ENCODE data around the gene KRTAP9-7. TPM values are rescaled to one million over a fixed set of nuclear protein-coding genes. Genes with fewer than 3 reads are reported as not detected.
"Not testable (repeated sequence)": the region's sequence is repeated elsewhere in the genome, so short reads cannot be mapped to it uniquely, and the experiment has no call there.

KRTAP9-7 gene
- total and polyA plus RNA-seq, 4 donors = not detected

DNA sequence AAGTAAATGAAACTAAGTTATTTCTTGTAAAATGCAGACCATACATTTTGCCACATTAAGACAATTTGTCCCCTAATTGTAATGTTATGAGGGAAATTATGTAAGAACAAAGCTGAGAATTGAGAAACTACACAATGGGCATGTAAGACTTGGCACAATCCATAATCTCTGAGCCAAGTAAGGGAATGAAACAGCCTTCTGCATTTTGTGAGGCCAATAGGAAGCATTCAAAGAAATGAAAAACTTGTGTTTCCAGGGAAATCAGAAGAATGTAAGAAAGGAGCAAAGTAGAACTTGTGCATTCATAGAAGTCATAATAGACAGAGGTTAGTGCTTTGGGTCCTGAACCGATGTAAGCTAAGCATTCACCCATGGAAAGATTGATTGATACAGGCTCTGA, 24.2 kb upstream of the KRTAP9-7 start:
- Histone ChIP-seq H3K36me3 (ENCODE audit: control insufficient read depth in 4 of 4, insufficient read depth in 4 of 4, low read length in 4 of 4) (no peaks in the 10 kb centered on the region), H3K9me3 (ENCODE audit: control insufficient read depth in 4 of 4, insufficient read depth in 3 of 4, low read length in 3 of 4) (no peaks in the 10 kb centered on the region), H3K27me3 (ENCODE audit: control insufficient read depth in 3 of 3, insufficient read depth in 3 of 3, low read length in 2 of 3) (peaks cover 0 to 8% (median under 1%) of the 10 kb centered on the region in 3 donors), H3K9ac (ENCODE audit: insufficient read depth in 1 of 2, low read length in 2 of 2) (no peak overlapping the region), H3K4me3 (no peak overlapping the region), H3K27ac (ENCODE audit: low read depth in 1 of 2, low read length in 1 of 2) (no peak overlapping the region), H3K4me1 (ENCODE audit: control insufficient read depth in 5 of 5, insufficient read depth in 5 of 5, low read length in 5 of 5) (no peaks in the 10 kb centered on the region)
- WGBS, 2 donors = 93 to 97% methylated on average over 1 of the region's 1 CpG
- TF ChIP-seq, protein P1, sequence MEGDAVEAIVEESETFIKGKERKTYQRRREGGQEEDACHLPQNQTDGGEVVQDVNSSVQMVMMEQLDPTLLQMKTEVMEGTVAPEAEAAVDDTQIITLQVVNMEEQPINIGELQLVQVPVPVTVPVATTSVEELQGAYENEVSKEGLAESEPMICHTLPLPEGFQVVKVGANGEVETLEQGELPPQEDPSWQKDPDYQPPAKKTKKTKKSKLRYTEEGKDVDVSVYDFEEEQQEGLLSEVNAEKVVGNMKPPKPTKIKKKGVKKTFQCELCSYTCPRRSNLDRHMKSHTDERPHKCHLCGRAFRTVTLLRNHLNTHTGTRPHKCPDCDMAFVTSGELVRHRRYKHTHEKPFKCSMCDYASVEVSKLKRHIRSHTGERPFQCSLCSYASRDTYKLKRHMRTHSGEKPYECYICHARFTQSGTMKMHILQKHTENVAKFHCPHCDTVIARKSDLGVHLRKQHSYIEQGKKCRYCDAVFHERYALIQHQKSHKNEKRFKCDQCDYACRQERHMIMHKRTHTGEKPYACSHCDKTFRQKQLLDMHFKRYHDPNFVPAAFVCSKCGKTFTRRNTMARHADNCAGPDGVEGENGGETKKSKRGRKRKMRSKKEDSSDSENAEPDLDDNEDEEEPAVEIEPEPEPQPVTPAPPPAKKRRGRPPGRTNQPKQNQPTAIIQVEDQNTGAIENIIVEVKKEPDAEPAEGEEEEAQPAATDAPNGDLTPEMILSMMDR (IDR thresholded peaks at IDR 0.05; ENCODE audit: control extremely low read depth, extremely low read depth) = no peak
- no peak for DNase-seq
- ATAC-seq (ENCODE audit: insufficient read depth, low FRiP score) = no peak

DNA sequence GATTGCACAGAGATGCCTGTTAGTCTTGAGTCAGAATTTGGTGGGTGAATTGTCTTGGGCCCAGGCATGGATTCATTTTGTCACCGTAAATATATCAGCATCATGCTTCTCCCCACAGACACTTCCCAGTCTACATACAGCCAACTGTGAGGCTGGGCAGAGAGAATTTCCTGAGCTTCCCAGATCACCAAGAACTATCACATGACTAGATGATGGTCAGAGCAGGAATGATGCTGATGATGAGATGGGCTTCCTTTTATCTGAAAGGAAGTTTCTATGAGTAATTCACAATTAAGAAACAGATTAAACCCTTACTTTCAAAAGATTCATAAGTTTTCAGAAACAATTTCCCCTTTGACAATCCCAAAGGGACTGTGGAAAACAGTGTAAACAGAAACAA, 20.6 kb upstream of the KRTAP9-7 start:
- H3K27ac ChIP-seq (ENCODE audit: low read depth in 1 of 2, low read length in 1 of 2) = no peak overlapping the region
- H3K9me3 ChIP-seq (ENCODE audit: control insufficient read depth in 4 of 4, insufficient read depth in 3 of 4, low read length in 3 of 4) = no peaks in the 10 kb centered on the region
- 45 to 58% methylated on average over 1 of the region's 1 CpG for WGBS, 2 donors
- no peaks in the 10 kb centered on the region for H3K4me1 ChIP-seq (ENCODE audit: control insufficient read depth in 5 of 5, insufficient read depth in 5 of 5, low read length in 5 of 5)
- H3K9ac ChIP-seq (ENCODE audit: insufficient read depth in 1 of 2, low read length in 2 of 2) = no peak overlapping the region
- H3K4me3 ChIP-seq = no peak overlapping the region
- no peaks in the 10 kb centered on the region for H3K36me3 ChIP-seq (ENCODE audit: control insufficient read depth in 4 of 4, insufficient read depth in 4 of 4, low read length in 4 of 4)
- DNase-seq (no peak), ATAC-seq (ENCODE audit: insufficient read depth, low FRiP score) (no peak)
- H3K27me3 ChIP-seq (ENCODE audit: control insufficient read depth in 3 of 3, insufficient read depth in 3 of 3, low read length in 2 of 3) = peaks cover 0 to 8% (median 2%) of the 10 kb centered on the region in 3 donors
- TF ChIP-seq, protein P1 (IDR thresholded peaks at IDR 0.05; ENCODE audit: control extremely low read depth, extremely low read depth) = no peak

DNA sequence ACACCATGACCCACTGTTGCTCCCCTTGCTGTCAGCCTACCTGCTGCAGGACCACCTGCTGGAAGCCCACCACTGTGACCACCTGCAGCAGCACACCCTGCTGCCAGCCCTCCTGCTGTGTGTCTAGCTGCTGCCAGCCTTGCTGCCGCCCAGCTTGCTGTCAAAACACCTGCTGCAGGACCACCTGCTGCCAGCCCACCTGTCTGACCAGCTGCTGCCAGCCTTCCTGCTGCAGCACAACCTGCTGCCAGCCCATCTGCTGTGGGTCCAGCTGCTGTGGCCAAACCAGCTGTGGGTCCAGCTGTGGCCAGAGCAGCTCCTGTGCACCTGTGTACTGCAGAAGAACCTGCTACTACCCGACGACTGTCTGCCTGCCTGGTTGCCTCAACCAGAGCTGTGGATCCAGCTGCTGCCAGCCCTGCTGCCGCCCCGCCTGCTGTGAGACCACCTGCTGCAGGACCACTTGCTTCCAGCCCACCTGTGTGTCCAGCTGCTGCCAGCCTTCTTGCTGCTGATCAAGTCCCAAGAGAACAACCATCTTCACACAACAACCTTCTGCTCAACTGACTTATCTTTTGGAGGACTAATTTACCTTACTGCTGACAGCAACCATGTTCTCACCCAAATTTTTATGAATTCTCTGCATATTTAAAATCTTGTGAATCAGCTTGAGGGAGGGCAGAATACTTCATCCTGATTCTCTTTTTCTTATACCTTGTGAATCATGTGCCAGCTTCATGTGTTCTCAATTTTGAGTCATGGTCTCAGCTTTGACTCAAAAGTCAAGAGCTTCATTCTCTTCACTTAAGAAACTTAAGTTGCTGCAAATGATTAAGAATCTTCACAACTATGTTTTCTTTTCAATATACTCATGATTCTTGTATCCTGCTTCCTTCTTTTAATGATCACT, 19.9 kb upstream of the KRTAP9-7 start, which contains the start of gene KRTAP9-9:
Gene KRTAP9-9, plus strand, starts transcription at position 4 of the 910 bp plus-strand sequence.
- H3K9me3 ChIP-seq (ENCODE audit: control insufficient read depth in 4 of 4, insufficient read depth in 3 of 4, low read length in 3 of 4); H3K27ac ChIP-seq (ENCODE audit: low read depth in 1 of 2, low read length in 1 of 2); DNase-seq; H3K36me3 ChIP-seq (ENCODE audit: control insufficient read depth in 4 of 4, insufficient read depth in 4 of 4, low read length in 4 of 4); H3K9ac ChIP-seq (ENCODE audit: insufficient read depth in 1 of 2, low read length in 2 of 2); H3K4me1 ChIP-seq (ENCODE audit: control insufficient read depth in 5 of 5, insufficient read depth in 5 of 5, low read length in 5 of 5); H3K27me3 ChIP-seq (ENCODE audit: control insufficient read depth in 3 of 3, insufficient read depth in 3 of 3, low read length in 2 of 3); H3K4me3 ChIP-seq; ATAC-seq (ENCODE audit: insufficient read depth, low FRiP score): not testable (repeated sequence)
- 70 to 74% methylated on average over 5 of the region's 5 CpGs for WGBS, 2 donors

GRCh38 chr17:41256291-41256685, 19.2 kb upstream of the KRTAP9-7 start:
- TF ChIP-seq, protein P1 (IDR thresholded peaks at IDR 0.05; ENCODE audit: control extremely low read depth, extremely low read depth) = no peak
- no peaks in the 10 kb centered on the region for H3K9me3 ChIP-seq (ENCODE audit: control insufficient read depth in 4 of 4, insufficient read depth in 3 of 4, low read length in 3 of 4)
- no peak for ATAC-seq (ENCODE audit: insufficient read depth, low FRiP score)
- peaks cover 0 to 5% (median 2%) of the 10 kb centered on the region in 3 donors for H3K27me3 ChIP-seq (ENCODE audit: control insufficient read depth in 3 of 3, insufficient read depth in 3 of 3, low read length in 2 of 3)
- no peak overlapping the region for H3K27ac ChIP-seq (ENCODE audit: low read depth in 1 of 2, low read length in 1 of 2)
- H3K36me3 ChIP-seq (ENCODE audit: control insufficient read depth in 4 of 4, insufficient read depth in 4 of 4, low read length in 4 of 4) = no peaks in the 10 kb centered on the region
- WGBS, 2 donors = 90 to 96% methylated on average over 1 of the region's 1 CpG
- no peaks in the 10 kb centered on the region for H3K4me1 ChIP-seq (ENCODE audit: control insufficient read depth in 5 of 5, insufficient read depth in 5 of 5, low read length in 5 of 5)
- no peak overlapping the region for H3K4me3 ChIP-seq
- no peak for DNase-seq
- no peak overlapping the region for H3K9ac ChIP-seq (ENCODE audit: insufficient read depth in 1 of 2, low read length in 2 of 2)
